HEK293T (cell line): ENCODE measurements around the gene CISD3.

Experiments
- ARNT ChIP-seq: fragments of 450-650 bp; IDR thresholded peaks from 2 replicates; pipeline ENCODE4 v1.6.1; 2017; ENCODE audit warnings: mild to moderate bottlenecking
- BHLHE40 ChIP-seq: fragments of 450-650 bp; IDR thresholded peaks from 2 replicates; pipeline ENCODE4 v1.6.1; 2016; ENCODE audit warnings: mild to moderate bottlenecking, moderate library complexity, borderline replicate concordance
- CTBP1 ChIP-seq: fragments of 450-650 bp; IDR thresholded peaks from 2 replicates; pipeline ENCODE4 v1.6.1; 2016; ENCODE audit warnings: borderline replicate concordance
- ELF4 ChIP-seq: fragments of 450-650 bp; IDR thresholded peaks from 2 replicates; pipeline ENCODE4 v1.6.1; 2017; ENCODE audit warnings: antibody characterized with exemption
- FOXM1 ChIP-seq: fragments of 450-650 bp; IDR thresholded peaks from 2 replicates; pipeline ENCODE4 v1.6.1; 2017; ENCODE audit warnings: mild to moderate bottlenecking, borderline replicate concordance
- L3MBTL2 ChIP-seq: fragments of 450-650 bp; conservative IDR thresholded peaks from 2 replicates; pipeline ENCODE4 v1.6.1; 2016; ENCODE audit warnings: mild to moderate bottlenecking
- LEF1 ChIP-seq: fragments of 450-650 bp; IDR thresholded peaks from 2 replicates; pipeline ENCODE4 v1.6.1; 2017; ENCODE audit warnings: mild to moderate bottlenecking, borderline replicate concordance
- SP1 ChIP-seq: fragments of 450-650 bp; IDR thresholded peaks from 2 replicates; pipeline ENCODE4 v1.6.1; 2017
- SUZ12 ChIP-seq: fragments of 450-650 bp; IDR thresholded peaks from 2 replicates; pipeline ENCODE4 v1.6.1; 2016; ENCODE audit warnings: mild to moderate bottlenecking
- TARDBP ChIP-seq: fragments of 450-650 bp; IDR thresholded peaks from 2 replicates; pipeline ENCODE4 v1.6.1; 2016
- ZNF384 ChIP-seq: fragments of 450-650 bp; IDR thresholded peaks from 2 replicates; pipeline ENCODE4 v1.6.1; 2016

- TF ChIP-seq TARDBP (no peak), CTBP1 (no peak), ZNF384 (no peak), LEF1 (no peak), BHLHE40 (no peak), SUZ12 (no peak), FOXM1 (no peak), L3MBTL2 (no peak), SP1 (no peak), ARNT (no peak), ELF4 (no peak)
These were observed 18.2 kb downstream of the CISD3 start, which contains the start of gene PCGF2 for GRCh38 chr17:38748149-38748891.
